Inferior parietal cortex (tissue), 1 donor: ENCODE data around the gene IGSF9B.
A peak's percentile ranks its signal among the peaks of the same experiment; 100 is the strongest.

ENCODE experiments used
- DNase-seq: peaks from one replicate; pipeline ENCODE4 v3.0.0-alpha.2; 2016; ENCODE audit errors: extremely low spot score

The IGSF9B gene

DNA sequence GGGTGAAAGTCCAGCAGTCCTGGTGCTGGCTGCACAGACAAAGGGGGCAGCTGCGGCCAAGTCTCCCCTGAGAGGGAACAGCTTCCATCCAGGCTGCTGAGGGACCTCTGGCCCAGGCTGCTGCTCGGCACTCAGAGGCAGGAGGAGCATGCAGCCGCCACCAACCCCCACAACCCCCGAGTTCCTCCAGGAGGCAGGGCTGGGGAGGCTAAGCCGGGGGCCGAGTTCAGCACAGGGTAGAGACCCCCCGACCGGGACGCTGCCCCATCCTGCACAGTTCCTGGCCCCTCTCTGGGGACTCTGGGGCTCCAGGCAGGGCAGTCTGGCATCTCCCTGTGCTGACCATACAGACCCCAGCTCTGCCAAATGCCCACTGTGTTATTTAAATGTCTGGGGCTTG, 20.2 kb downstream of the IGSF9B start:
- no peak for DNase-seq

DNA sequence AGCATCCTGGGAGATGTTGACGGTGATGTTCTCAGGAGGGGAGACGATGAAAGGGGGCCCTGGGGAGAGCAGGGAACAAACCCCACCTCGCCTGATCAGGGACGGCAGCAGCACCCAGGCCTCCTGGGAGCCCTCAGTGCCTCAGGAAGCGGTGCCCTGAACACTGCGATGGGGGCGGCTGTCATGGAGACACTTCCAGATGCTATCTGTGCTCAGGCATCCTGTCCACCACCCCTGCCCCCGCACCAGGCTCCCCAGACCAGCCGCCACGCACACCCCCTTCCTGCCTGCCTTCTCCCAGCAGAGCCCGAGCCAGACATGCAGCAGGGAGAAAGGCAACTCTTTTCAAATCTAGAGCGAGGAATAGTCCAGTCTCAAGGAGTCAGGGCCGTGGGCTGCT, 20.6 kb downstream of the IGSF9B start:
- DNase-seq = no peak

DNA sequence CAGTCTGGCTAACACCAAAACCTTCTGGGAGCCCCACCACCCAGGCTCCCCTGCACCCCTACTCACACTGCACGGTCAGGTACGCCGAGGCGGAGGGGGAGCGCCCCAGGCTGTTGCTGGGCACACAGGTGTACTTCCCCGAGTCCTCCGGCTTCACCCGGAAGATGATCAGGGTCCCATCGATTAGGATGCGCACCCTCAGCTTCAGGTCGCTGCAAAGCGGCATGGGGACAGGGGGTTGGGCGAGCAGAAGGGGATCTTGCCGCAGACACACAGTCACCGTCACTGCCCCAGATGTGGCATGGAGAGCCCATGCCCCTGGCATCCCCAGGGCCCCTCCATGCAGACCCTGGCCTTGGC, 21.2 kb downstream of the IGSF9B start:
- no peak for DNase-seq

DNA sequence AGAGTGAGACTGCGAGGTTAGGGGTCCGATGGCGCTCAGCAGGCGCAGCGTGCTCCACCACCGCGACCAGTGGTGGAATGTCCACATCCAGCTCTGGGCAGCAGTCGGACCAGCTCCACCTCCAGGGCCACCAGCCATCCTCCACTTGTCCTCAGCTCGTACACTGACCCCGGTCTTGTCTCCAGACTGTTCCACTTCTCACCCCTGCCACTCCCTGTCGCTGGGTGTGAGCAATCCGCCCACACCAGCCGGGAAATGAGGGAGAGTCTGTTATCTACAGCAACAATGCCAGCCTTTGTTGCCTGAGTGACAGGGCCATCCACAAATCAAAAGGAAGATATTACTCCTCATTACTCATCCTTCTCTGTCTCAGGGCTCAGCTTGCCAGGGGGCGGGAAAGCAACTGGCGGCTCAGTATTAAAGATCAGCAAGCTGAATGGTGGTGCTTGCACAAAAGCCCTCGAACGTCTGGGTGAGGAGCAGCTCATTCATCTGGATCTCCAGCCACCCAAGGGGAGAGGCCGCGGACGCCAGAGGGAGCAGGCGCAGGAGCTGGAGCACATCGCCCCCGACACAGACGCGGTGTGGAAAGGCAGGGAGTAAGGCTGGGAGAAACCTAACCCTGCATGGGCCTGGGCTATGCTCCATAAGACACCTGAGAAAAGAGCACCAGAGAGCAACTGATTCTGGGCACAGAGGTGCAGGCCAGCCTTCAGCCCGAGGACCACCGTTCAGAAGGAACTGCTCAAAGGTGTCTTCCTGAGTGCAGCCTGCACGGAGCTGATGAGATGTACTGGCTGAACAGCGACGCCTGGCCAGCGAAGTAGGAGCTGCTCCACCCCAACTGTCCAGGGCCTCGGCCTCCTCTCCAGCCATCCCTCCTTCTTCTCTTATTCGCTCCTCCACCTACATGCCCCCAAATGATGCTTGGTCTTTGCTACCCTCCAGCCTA, 21.9 kb downstream of the IGSF9B start:
- DNase-seq = peak; percentile 92

DNA sequence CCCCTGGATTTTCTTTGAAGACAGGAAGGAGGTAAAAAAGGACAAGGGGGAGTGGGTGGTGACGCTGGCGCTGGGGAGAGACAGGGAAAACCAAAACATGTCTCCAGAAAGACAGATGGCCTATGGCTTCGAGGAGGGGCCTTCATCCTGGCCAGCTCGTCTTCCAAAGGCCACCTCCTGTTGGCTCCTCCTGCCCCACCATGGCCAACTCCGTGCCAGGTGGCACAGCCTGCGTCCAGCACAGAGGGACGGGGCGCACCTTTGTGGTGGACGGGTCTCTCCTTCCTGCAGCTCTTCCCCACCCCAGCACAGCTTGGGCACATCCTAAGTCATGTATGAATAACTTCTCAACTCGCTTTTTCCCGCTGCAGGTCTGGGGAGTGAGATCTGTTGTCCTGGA, 22.7 kb downstream of the IGSF9B start:
- no peak for DNase-seq

DNA sequence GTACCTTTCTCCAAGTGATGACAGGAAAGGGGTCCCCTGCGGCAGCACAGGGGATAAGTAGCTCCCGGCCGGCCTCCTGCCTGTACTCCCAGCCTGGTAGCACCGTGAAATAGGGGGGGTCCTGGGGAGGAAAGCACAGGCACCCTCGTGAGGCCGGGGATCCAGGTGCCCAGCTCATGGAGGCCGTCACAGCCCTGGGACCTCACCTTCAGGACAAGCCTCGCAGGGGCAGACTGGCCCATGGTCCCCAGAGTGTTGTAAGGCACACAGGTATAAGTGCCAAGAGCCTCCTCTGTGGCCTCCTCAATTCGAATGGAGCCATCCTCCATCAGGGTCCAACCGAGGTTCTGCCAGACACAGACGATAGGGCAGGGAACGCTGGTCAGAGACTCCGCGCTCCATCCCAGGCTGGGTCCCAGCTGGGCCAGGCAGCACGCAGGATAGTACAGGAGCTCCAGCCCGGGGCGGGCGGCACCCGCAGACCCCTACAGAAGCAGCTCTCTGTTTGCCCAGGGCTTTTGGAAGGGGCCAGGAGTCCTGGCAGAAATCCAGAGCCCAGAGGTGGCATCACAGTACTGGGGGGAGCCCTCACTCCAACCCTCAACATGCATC, 25.2 kb downstream of the IGSF9B start:
- no peak for DNase-seq

DNA sequence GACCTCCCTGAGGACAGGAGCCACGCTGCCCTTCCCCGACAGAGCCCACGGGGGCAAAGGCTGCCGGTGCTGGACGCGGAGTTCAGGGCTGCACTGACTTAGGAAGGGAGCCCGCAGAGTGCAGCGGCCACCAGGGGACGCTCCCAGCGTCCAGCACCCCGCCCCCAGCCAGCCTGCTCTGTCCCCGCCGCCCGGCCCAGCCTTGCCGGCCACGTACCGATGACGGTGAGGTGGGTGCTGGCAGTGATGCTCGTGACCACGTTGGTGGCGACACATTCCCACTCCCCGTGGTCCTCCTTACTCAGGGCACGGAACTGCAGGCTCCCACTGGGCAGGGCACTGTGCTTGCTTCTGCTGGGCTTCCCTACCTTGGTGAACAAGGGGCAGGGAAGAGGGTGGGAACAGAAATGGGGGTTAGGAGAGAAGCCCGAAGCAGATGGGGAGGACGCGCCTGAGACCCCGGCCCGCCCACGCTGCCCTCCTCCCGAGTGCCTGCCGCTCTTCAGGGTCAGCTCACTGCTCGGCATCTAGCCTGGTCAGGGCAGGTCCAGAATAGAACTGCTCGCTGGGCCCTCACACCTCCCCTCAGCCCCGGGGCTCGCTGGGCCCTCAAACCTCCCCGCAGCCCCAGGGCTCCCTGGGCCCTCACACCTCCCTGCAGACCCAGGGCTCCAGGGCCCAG, 25.9 kb downstream of the IGSF9B start:
- no peak for DNase-seq

DNA sequence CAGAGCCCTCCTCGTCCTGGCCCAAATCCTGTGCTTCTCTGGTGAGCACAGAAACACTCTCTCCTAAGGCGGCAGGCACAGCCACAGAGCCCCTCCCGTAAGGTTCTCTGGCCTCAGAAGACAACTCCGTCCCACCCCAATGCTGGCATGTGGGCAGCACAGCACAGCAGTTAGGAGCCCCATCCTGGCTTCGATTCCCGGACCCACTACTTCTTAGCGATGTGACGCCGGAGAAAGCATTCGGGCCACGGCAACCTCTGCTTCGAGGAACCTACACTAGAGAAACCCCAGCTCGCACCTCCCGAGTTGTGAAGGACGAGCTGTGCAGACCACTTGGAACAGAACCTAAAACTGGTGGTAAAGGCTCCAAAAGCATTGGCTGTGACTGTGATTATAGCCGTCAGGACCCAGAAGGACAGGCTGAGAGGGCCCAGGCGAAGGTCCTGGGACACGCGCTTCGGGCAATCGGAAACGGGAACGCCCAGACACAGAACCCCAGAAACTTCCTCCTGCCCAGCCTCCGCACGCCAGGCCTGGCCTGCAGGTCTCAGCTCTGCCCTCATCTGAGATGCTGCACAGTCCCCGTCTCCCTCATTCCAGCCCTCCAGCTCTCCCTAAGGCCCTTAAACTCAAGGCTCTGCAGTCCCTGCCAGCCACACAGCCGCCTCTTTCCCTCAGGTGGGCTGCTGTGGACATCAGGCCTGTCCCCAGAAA, 26.6 kb downstream of the IGSF9B start:
- DNase-seq = no peak

DNA sequence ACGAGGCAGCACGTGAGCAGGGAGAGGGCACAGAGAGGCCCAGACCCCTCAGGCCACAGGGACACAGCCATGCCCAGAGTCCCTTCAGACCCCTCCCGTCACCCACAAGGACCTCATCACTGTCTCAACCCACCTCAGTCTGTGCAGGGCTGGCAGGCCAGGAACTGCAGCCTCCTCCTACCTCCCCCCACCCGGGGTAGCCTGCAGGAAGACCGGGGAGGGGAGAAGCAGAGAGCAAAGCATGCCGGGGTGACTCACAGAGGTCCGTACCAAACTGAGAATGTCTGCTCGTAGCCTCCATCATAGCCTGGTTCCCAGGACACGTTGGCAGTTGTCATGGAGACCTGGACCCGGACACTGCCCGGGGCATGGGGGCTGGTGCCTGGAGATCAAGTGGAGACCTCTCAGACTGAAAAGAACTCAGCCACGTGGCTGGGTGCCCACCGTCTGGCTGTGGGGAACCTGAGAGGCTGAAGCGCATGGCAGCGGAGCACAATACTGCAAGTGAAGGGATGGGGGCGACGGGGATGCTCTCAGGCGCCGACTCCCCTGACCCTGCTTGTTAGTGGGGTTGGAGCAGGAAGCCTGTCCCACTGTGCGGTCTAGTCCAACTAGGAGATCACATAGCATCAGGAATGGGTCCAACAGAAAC, 27.2 kb downstream of the IGSF9B start:
- DNase-seq = no peak

DNA sequence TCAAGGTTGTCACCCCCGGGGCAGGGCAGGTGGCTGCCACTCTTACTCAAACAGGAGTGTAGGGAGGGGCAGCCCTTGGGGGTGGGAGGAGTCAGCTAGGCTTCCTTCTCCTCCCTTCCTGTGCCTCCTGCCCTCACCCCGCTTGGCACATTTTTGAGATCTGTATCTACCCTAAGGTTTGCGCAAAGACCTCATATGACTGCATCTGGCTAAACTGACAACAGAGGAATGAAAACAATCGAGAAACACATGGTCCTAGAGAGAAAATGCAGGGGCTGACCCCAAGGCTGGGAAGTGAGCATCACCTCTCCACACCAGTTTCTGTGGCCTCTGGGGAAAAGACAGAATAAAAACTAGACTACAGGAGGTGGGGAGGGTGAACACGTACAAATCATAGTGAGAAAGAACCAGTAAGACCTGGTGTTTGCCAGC, 28.1 kb downstream of the IGSF9B start:
- DNase-seq = no peak

DNA sequence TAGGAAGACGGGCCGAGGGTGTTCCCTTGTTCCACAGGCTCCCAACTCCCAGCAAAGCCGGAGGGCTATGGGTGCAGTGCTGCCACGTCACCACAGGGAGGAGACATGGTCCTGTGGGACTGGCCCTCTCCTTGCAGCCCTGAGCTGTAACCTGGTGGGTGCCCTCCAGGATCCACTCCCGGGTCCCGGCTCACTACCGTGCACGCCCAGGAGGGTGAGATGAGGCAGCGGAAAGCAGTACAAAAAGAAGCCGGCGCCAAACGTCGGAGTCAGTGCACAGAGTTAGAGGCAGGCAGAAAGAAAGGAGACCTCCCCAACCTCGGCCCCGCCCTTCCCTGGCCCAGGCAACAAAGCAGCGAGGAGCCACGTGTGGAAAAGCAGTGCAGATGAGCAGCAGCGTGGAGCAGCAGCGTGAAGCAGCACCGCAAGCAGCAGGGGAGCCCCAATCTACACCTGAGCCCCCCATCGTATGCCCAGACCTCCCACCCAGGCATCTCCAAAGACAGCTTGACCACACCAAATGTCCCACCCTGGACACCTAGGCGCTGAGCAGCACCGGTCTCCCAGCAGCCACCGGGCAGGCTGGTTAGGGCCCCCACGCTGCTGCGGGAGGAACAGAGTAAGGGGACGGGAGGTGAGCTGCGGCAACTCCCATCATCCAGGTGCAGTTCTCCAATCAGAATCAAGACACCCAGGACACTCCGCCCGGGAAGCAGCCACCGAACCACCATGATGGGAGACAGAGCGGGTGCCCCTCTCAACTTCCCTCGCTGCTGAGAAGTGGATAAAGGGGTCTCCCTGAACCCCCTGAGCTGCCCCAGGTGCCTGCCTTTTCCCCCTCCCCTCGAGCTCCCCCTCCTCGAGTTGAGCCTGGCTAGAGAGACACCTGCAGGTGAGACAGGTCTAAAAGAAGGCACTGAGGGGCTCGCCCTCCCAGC, 28.8 kb downstream of the IGSF9B start:
- DNase-seq = peak; percentile 65

DNA sequence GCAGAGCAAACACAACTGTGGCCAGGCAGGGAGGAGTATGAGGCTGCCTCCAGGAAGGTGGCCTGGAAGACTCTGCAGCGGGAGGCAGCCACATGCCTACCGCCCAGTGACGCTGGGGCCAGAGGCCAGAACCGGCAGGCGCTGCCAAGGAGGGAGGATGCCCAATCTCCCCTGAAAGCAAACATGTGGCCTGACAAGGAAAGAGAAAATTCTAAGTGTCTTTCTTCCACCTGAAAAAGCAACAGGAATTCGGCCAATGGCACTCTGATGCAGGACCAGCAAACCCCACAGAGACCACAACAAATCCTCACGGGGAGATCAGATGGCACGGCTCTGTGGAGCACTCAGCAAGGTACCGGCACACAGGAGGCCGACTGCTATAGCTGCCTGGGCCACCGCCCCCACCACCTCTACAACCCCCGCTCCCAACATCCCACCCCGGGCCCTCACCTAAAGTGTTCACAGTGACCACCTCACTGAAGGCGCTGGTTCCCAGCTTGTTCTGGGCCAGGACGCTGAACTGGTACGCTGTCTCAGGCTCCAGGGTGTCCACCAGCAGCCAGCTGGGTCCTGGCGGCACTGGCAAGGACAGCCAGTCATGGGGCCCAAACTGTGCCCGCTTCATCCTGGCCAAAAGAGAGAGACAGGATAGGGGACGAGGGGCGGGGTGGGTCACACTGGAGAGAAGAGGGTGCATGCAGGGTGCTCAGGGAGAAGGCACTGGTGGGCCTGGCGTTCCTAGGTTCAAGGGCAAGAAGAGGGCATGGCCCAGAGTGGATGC, 30.1 kb downstream of the IGSF9B start:
- no peak for DNase-seq

DNA sequence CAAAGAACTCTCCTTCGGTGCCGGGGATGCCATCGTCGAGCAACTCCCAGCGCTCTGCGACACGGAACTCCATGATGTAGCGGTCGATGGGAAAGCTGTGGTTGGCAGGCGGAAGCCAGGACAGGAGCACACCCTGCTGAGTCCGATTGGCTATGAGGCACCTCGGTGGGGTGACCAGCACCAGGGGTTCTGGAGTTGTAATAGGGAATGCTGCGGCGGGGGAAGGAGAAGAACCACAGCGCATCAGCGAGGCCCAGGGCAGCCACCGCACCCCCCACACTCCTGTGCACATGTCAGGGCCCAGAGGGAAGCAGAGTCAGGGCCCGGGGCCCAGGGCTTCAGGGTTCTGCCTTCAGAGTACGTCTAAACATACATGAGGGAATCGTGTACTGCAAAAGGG, 31.0 kb downstream of the IGSF9B start:
- DNase-seq = no peak

DNA sequence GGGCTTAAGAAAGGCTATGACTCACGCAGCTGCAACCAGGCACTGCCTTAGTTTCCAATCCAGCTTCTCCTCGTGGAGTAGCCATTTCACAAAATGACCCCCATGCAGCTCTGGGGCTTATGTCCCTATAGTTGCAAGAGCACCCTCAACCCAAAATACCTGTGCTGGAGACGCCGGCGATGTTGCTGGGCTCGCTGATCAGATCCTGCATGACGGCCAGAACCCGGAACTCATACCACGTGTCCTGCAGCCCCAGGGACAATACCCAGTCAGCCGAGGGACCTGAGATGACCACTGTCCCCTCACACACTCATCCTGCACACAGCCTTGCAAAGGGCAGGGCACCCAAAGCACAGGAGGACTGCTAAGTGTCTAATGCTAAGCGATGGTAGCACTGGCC, 32.1 kb downstream of the IGSF9B start:
- DNase-seq = no peak

DNA sequence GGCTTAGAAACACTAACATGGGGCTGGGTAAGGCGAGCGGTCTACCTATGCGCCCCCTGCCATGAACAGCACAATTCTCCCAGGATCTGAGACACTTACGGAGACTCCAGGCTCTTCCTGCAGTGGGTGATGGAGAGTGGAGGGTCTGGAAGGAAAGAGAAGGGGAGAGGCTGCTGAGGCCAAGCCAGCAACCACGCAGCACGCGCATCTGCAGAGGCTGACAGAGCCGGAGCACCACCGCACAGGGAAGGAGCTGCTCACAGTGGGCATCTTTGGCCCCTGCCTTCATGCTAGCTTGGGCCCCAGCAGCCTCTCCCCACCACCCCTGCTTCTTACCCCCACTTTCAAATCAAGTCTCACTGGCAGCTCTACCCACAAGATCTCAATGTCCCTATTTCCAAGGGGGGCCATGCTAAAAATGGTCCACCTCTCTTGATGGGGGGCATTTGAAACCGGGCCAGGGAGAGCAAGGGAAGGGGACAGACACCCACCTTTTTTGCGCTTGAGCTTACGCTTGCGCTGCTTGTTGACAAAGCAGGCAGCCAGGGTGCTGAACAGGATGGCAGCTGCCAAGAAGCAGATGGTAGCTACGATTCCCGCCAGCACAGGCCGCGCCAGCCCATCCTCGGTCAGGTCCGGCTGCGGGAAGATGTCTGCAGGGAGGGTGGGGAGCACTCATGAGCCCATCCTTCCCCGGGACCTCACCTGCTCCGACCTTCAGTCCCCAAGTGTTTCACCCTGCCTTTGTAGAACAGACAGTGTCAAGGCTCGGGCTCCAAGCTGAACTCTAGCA, 34.5 kb downstream of the IGSF9B start:
- DNase-seq = no peak

DNA sequence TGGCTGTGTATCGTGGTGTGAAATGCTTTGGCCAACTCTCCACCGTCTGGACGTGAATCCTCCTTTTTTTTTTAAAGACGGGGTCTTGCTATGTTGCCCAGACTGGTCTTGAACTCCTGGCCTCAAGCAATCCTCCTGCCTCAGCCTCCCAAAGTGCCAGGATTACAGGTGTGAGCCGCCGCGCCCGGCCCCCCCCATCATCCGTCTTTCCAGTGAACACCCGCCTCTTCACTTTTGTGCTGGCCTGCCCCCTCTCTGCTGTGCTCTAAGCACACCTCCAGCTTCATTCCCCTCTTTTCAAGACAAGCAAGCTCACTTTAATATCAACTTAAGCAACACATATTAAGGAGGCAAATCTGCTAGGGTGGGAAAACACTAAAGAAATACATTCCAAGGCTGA, 35.3 kb downstream of the IGSF9B start:
- no peak for DNase-seq

DNA sequence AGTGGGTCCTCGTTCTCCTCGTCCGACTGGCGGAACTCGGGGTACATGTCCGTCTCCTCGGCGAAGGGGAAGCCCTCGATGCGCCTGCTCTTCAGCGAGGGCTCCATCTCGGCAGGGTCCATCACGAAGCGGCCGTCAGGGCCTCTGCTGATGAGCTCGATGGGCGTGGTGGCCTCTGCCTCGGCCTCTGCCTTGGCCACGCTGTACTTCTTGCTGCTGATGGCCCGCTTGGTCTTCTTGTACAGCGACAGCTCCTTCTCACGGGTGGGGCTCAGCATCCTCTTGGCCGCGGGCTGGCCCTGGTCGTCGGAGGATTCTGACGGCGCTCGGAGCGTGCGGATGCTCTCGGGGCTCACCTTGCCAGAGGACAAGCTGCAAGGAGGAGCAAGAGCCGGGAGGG, 35.7 kb downstream of the IGSF9B start:
- DNase-seq = no peak

DNA sequence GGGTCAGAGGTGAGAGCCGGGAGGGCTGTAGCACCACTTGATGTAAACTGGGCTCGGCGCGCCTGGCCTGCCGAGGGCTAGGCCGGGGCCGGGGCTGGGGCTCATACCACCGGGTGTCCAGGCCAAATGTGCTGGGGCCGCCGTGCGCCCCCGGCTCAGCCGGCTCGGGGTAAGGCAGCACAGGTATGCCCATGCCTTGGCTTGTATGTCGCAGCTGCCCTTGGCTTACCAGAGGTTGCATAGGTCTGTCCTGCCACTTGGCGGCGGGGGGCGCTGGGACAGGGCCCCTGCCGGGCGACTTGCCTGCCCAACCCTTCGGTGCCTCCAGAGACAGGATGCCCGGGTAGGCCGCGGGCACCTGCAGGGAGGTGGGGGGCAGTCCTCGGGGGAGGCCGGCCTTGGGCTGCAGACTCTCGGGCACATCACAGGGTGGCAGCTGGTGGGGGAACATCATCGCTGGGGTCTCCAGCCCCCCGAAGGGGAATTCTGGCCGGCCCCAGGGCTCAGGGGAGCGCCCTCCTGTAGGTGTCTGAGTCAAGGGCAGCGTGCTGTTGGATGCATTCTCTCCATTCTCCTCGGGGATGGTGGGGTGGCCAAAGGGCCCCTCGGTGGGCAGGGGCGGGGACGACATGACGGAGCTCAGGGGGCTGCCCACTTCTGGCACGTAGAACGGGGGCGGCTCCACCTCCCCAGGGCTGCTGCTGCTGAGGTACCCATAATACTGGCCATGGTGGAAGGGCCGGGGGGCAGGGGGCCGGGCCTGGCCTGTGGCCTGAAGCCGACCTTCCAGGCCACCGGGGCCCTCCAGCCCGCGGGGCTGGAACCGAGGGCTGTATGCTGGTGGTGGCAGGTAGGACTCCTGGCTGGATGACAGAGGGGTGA, 36.4 kb downstream of the IGSF9B start:
- DNase-seq = no peak
